ENCODE results near the gene S100A2.

S100A2 gene

GRCh38 chr1:153550827-153551500, 14.7 kb downstream of the S100A2 start:
- peaks cover 4% of the 10 kb centered on the region for H3F3A ChIP-seq (ENCODE audit: low read depth)
- H2AFZ ChIP-seq (ENCODE audit: low read length), result no peak overlapping the region
- TF ChIP-seq EZH2phosphoT487 (IDR thresholded peaks at IDR 0.05; ENCODE audit: borderline replicate concordance) (no peak), CTCF (conservative IDR thresholded peaks at IDR 0.05; ENCODE audit: low read length) (no peak)
- no peak overlapping the region for H3K9ac ChIP-seq (ENCODE audit: low read depth, low read length, poor library complexity, severe bottlenecking)
- H3K9me3 ChIP-seq (ENCODE audit: insufficient read depth, low read depth, low read length), result no peaks in the 10 kb centered on the region
- no peaks in the 10 kb centered on the region for H3K36me3 ChIP-seq (ENCODE audit: insufficient read depth, low read length)
- no peaks in the 10 kb centered on the region for H3K9me2 ChIP-seq (replicated peaks; ENCODE audit: low read depth, low read length)
- peaks cover 55% of the 10 kb centered on the region for H3K4me1 ChIP-seq (ENCODE audit: insufficient read depth, low read length, poor library complexity, severe bottlenecking)
- no peak overlapping the region for H3K4me3 ChIP-seq (ENCODE audit: low read length, poor library complexity, severe bottlenecking)
- H4K20me1 ChIP-seq (ENCODE audit: insufficient read depth, low read length, poor library complexity, severe bottlenecking), result no peaks in the 10 kb centered on the region
- no peaks in the 10 kb centered on the region for H3K27me3 ChIP-seq (ENCODE audit: insufficient read depth, low read length, poor library complexity, severe bottlenecking)
- H3K79me2 ChIP-seq (ENCODE audit: insufficient read depth, low read length), result peaks cover 7% of the 10 kb centered on the region; the same call in 1 of the 2 replicates
- H3K4me2 ChIP-seq (ENCODE audit: low read depth, low read length, poor library complexity, severe bottlenecking), result no peak overlapping the region

DNA sequence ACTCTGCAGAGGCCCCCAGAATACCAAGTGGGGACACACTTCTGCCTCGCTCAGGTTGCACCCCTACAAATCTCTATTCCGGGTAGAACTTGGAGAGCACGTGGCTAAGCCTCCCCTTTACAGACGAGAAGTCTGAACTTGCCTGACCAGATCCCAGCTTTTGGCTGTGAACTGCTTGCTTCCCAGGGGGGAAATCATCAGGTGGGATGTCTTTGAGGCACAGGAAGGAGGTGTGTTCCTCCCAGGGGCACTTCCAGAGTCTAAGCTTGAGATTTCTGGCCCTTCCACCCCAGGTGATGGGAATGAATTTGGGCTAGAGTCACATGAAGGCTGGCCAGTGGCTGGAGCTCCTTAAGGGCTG, 15.3 kb downstream of the S100A2 start:
- H3K79me2 ChIP-seq (ENCODE audit: insufficient read depth, low read length), result peaks cover 8% of the 10 kb centered on the region; the same call in 1 of the 2 replicates
- no peak overlapping the region for H3K4me2 ChIP-seq (ENCODE audit: low read depth, low read length, poor library complexity, severe bottlenecking)
- H3K36me3 ChIP-seq (ENCODE audit: insufficient read depth, low read length), result no peaks in the 10 kb centered on the region
- H3K4me1 ChIP-seq (ENCODE audit: insufficient read depth, low read length, poor library complexity, severe bottlenecking), result peaks cover 58% of the 10 kb centered on the region
- TF ChIP-seq CTCF (conservative IDR thresholded peaks at IDR 0.05; ENCODE audit: low read length) (no peak), EZH2phosphoT487 (IDR thresholded peaks at IDR 0.05; ENCODE audit: borderline replicate concordance) (no peak)
- no peaks in the 10 kb centered on the region for H3K27me3 ChIP-seq (ENCODE audit: insufficient read depth, low read length, poor library complexity, severe bottlenecking)
- no peaks in the 10 kb centered on the region for H4K20me1 ChIP-seq (ENCODE audit: insufficient read depth, low read length, poor library complexity, severe bottlenecking)
- peaks cover 8% of the 10 kb centered on the region for H3F3A ChIP-seq (ENCODE audit: low read depth)
- H3K9ac ChIP-seq (ENCODE audit: low read depth, low read length, poor library complexity, severe bottlenecking), result no peak overlapping the region
- no peak overlapping the region for H2AFZ ChIP-seq (ENCODE audit: low read length)
- H3K9me3 ChIP-seq (ENCODE audit: insufficient read depth, low read depth, low read length), result no peaks in the 10 kb centered on the region
- H3K4me3 ChIP-seq (ENCODE audit: low read length, poor library complexity, severe bottlenecking), result no peak overlapping the region
- no peaks in the 10 kb centered on the region for H3K9me2 ChIP-seq (replicated peaks; ENCODE audit: low read depth, low read length)

DNA sequence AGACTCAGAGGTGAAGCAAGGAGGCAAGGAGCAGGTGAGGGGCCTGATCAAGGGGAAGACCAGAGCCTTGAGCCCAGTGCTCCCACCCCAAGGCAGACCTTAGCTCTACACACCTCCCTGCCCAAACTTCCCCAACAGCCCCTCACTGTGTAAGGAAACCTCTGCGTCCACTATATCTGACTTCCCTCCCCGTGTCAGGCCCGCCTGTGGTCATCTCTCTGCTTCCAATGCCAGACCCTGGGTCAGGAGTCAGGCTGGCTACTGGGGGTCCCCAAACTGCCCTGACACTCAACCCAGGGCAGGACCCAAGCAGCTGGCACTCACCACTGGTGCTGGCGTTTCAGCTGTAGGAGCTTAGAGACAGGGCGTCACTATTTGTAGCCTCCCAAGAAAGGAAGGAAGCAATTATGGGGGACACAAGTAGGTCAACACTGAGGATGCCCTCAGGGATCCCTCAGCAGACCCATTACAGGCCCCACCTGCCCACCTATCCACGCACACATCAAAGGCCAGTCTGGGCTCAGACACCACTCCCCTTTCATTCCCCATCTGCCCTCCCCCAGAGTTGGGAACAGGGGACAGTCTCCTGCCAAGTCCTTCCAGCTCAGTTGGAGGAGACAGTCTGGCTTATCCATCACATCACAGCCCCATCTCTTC, 15.8 kb downstream of the S100A2 start:
- TF ChIP-seq EZH2phosphoT487 (IDR thresholded peaks at IDR 0.05; ENCODE audit: borderline replicate concordance) (no peak), CTCF (conservative IDR thresholded peaks at IDR 0.05; ENCODE audit: low read length) (no peak)
- Histone ChIP-seq H3K9me2 (replicated peaks; ENCODE audit: low read depth, low read length) (no peaks in the 10 kb centered on the region), H3K4me3 (ENCODE audit: low read length, poor library complexity, severe bottlenecking) (no peak overlapping the region), H3K4me2 (ENCODE audit: low read depth, low read length, poor library complexity, severe bottlenecking) (no peak overlapping the region), H3F3A (ENCODE audit: low read depth) (peaks cover 10% of the 10 kb centered on the region), H2AFZ (ENCODE audit: low read length) (no peak overlapping the region), H3K36me3 (ENCODE audit: insufficient read depth, low read length) (no peaks in the 10 kb centered on the region), H3K4me1 (ENCODE audit: insufficient read depth, low read length, poor library complexity, severe bottlenecking) (peaks cover 60% of the 10 kb centered on the region), H3K9ac (ENCODE audit: low read depth, low read length, poor library complexity, severe bottlenecking) (no peak overlapping the region), H3K27me3 (ENCODE audit: insufficient read depth, low read length, poor library complexity, severe bottlenecking) (no peaks in the 10 kb centered on the region), H3K9me3 (ENCODE audit: insufficient read depth, low read depth, low read length) (no peaks in the 10 kb centered on the region), H4K20me1 (ENCODE audit: insufficient read depth, low read length, poor library complexity, severe bottlenecking) (peaks cover under 1% of the 10 kb centered on the region), H3K79me2 (ENCODE audit: insufficient read depth, low read length) (peaks cover 9% of the 10 kb centered on the region)
